ENCODE data around the gene OR8J1.

- TF ChIP-seq CTCF (IDR thresholded peaks at IDR 0.05) (no peak), POLR2A (IDR thresholded peaks at IDR 0.05) (no peak), POLR2AphosphoS5 (IDR thresholded peaks at IDR 0.05) (no peak)
These were observed 21.2 kb downstream of the OR8J1 start, which contains the start of gene OR8U1 for GRCh38 chr11:56375324-56375723.
